Prostate gland (tissue), 2 donors: ENCODE measurements around the gene IL17A.

Source experiments
- POLR2A ChIP-seq: fragments of 450-650 bp; IDR thresholded peaks from one replicate; pipeline ENCODE4 v1.6.1; 2016; ENCODE audit warnings: antibody characterized with exemption, mild to moderate bottlenecking
- TF ChIP-seq, protein P1 (sequence below), 4 experiments: fragments of 200-600 bp in 2 of 4; fragments of 450-650 bp in 2 of 4; sonication (generic) in 2 of 4; IDR thresholded peaks; 1 replicate in 3 of 4; 2 replicates in 1 of 4; pipeline ENCODE4 v1.5.1; 2016 to 2019; ENCODE audit warnings: antibody characterized with exemption in 4 of 4, mild to moderate bottlenecking in 2 of 4, moderate library complexity in 2 of 4

DNA sequence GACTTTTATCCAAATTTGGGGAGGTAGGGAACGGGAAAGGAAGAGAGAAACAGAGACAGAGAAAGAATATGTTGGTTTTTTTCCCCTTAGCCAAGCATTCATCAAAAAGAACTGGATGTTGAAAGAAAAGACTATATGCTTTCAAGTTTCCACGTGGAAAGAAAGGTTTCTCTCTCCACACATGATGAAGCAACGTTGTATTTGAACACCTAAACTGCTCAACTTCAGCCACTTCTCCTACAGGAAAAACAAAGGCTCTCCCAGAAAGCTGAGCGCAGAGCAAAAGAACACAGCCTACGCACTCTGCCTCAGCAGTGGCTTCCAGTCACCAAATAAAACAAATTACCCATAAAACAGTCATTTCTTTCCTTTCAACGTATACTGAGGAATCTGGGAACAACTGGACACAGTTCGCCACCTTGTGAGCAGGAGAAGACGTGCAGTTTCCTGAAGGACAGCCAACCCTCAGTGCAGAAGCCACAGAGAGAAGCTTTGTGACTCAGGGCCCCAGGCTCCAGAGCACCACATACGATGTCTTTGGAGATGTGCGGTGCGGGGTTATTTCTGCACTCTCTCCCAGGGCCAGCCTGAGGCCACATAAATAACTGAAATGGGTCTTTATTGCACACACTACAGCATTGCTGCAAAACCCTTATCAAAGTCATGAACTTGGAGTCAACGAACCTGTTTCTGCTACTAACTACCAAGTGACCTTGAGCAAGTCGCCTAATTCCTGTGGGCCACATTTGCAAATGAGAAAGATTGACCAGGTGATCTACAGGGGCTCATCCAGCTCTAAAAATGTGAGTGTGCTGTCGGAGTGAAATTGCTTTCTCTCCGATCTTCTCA, 48.0 kb downstream of the IL17A start:
- TF ChIP-seq POLR2A = no peak
- TF ChIP-seq, protein P1, sequence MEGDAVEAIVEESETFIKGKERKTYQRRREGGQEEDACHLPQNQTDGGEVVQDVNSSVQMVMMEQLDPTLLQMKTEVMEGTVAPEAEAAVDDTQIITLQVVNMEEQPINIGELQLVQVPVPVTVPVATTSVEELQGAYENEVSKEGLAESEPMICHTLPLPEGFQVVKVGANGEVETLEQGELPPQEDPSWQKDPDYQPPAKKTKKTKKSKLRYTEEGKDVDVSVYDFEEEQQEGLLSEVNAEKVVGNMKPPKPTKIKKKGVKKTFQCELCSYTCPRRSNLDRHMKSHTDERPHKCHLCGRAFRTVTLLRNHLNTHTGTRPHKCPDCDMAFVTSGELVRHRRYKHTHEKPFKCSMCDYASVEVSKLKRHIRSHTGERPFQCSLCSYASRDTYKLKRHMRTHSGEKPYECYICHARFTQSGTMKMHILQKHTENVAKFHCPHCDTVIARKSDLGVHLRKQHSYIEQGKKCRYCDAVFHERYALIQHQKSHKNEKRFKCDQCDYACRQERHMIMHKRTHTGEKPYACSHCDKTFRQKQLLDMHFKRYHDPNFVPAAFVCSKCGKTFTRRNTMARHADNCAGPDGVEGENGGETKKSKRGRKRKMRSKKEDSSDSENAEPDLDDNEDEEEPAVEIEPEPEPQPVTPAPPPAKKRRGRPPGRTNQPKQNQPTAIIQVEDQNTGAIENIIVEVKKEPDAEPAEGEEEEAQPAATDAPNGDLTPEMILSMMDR (IDR thresholded peaks at IDR 0.05) = peak in 3 of 4 experiments; percentile 30 to 51 (median 40)
